WTC11 (cell line): ENCODE results near the gene DUSP5. TPM values are rescaled to one million over a fixed set of nuclear protein-coding genes. Genes with fewer than 3 reads are reported as not detected.
A peak's percentile ranks its signal among the peaks of the same experiment; 100 is the strongest.

Experiments
- ATAC-seq: fragments of 200-7000 bp; cut with Tn5 transposase; 2 replicates; pipeline ENCODE4 v1.10.0; 2021; ENCODE audit warnings: mild to moderate bottlenecking, moderate library complexity
- CTCF ChIA-PET: fragments of 300-600 bp; sonication (Branson Sonifier 250); formaldehyde crosslinking; loops from one replicate; lab custom pipeline; 2021; ENCODE audit warnings: antibody characterized with exemption; lab: Charles Lee
- POLR2A ChIA-PET: fragments of 350-600 bp; sonication (Branson Sonifier 250); formaldehyde crosslinking; loops from one replicate; lab custom pipeline; 2021; ENCODE audit warnings: antibody characterized with exemption; lab: Charles Lee
- DNase-seq: peaks from one replicate; pipeline ENCODE4 v3.0.0; 2021; ENCODE audit warnings: low spot score
- H3K27ac Mint-ChIP-seq: 2 replicates; pipeline ENCODE4 v1.8.0; 2021; ENCODE audit warnings: mixed read lengths
- H3K27me3 Mint-ChIP-seq: 2 replicates; pipeline ENCODE4 v1.8.0; 2021; ENCODE audit warnings: low read depth, mild to moderate bottlenecking, moderate library complexity, mixed read lengths
- H3K36me3 Mint-ChIP-seq: 2 replicates; pipeline ENCODE4 v1.8.0; 2021; ENCODE audit warnings: mixed read lengths
- H3K4me1 Mint-ChIP-seq: 2 replicates; pipeline ENCODE4 v1.8.0; 2022; ENCODE audit warnings: mixed read lengths
- H3K4me3 Mint-ChIP-seq: 2 replicates; pipeline ENCODE4 v1.8.0; 2021; ENCODE audit warnings: mild to moderate bottlenecking, moderate library complexity, mixed read lengths
- H3K9me3 Mint-ChIP-seq: 2 replicates; pipeline ENCODE4 v1.8.0; 2021; ENCODE audit warnings: mixed read lengths
- ARID4B ChIP-seq: sonication (generic); formaldehyde crosslinking; IDR thresholded peaks from 2 replicates; pipeline ENCODE4 v1.8.0; 2023; ENCODE audit warnings: missing genetic modification reagents, mild to moderate bottlenecking, borderline replicate concordance
- ATF2 ChIP-seq: sonication (generic); formaldehyde crosslinking; IDR thresholded peaks from 2 replicates; pipeline ENCODE4 v1.8.1; 2022; ENCODE audit warnings: low read depth, missing genetic modification reagents, borderline replicate concordance
- ATF3 ChIP-seq: sonication (generic); formaldehyde crosslinking; conservative IDR thresholded peaks from 2 replicates; pipeline ENCODE4 v1.8.1; 2022; ENCODE audit warnings: mild to moderate bottlenecking, missing genetic modification reagents
- CBFB ChIP-seq: sonication (generic); formaldehyde crosslinking; IDR thresholded peaks from 2 replicates; pipeline ENCODE4 v1.8.1; 2022; ENCODE audit warnings: mild to moderate bottlenecking, low read depth, missing genetic modification reagents
- CREM ChIP-seq: sonication (generic); formaldehyde crosslinking; IDR thresholded peaks from 2 replicates; pipeline ENCODE4 v1.8.1; 2022; ENCODE audit warnings: mild to moderate bottlenecking, missing genetic modification reagents, moderate library complexity
- EMX1 ChIP-seq: fragments of 250-450 bp; sonication (Bioruptor Pico); IDR thresholded peaks from 2 replicates; pipeline ENCODE4 v1.8.0; 2021; ENCODE audit warnings: mild to moderate bottlenecking
- FOXP4 ChIP-seq: sonication (generic); formaldehyde crosslinking; IDR thresholded peaks from 2 replicates; pipeline ENCODE4 v1.8.0; 2022; ENCODE audit warnings: mild to moderate bottlenecking, missing genetic modification reagents
- GRHL2 ChIP-seq: fragments of 250-450 bp; sonication (Bioruptor Pico); IDR thresholded peaks from 2 replicates; pipeline ENCODE4 v1.8.0; 2022; ENCODE audit warnings: mild to moderate bottlenecking, moderate library complexity; ENCODE audit not compliant: insufficient replicate concordance, severe bottlenecking
- HMGA2 ChIP-seq: fragments of 250-450 bp; sonication (Bioruptor Pico); IDR thresholded peaks from 2 replicates; pipeline ENCODE4 v1.4.0; 2021; ENCODE audit warnings: mild to moderate bottlenecking, moderate library complexity
- JUN ChIP-seq: sonication (generic); formaldehyde crosslinking; IDR thresholded peaks from 2 replicates; pipeline ENCODE4 v1.8.0; 2023; ENCODE audit warnings: mild to moderate bottlenecking, missing genetic modification reagents
- MXD4 ChIP-seq: fragments of 250-450 bp; sonication (Bioruptor Pico); IDR thresholded peaks from 2 replicates; pipeline ENCODE4 v1.8.0; 2021; ENCODE audit warnings: mild to moderate bottlenecking, moderate library complexity, borderline replicate concordance
- NFATC4 ChIP-seq: fragments of 250-450 bp; sonication (Bioruptor Pico); IDR thresholded peaks from 2 replicates; pipeline ENCODE4 v1.9.0; 2021; ENCODE audit warnings: mild to moderate bottlenecking
- NR3C1 ChIP-seq: sonication (generic); formaldehyde crosslinking; conservative IDR thresholded peaks from 2 replicates; pipeline ENCODE4 v1.8.1; 2023; ENCODE audit warnings: low read depth, mild to moderate bottlenecking, missing genetic modification reagents
- PRRX2 ChIP-seq: fragments of 250-450 bp; sonication (Bioruptor Pico); IDR thresholded peaks from 2 replicates; pipeline ENCODE4 v1.8.0; 2021; ENCODE audit warnings: mild to moderate bottlenecking
- SMAD3 ChIP-seq: sonication (generic); formaldehyde crosslinking; IDR thresholded peaks from 2 replicates; pipeline ENCODE4 v1.8.0; 2022; ENCODE audit warnings: missing genetic modification reagents, mild to moderate bottlenecking, borderline replicate concordance
- STAT6 ChIP-seq: sonication (generic); formaldehyde crosslinking; conservative IDR thresholded peaks from 2 replicates; pipeline ENCODE4 v1.8.1; 2023; ENCODE audit warnings: mild to moderate bottlenecking, low read depth, missing genetic modification reagents, moderate library complexity
- TP53 ChIP-seq: sonication (generic); formaldehyde crosslinking; IDR thresholded peaks from 2 replicates; pipeline ENCODE4 v1.8.1; 2023; ENCODE audit warnings: mild to moderate bottlenecking, missing genetic modification reagents
- ZMAT4 ChIP-seq: fragments of 250-450 bp; sonication (Bioruptor Pico); IDR thresholded peaks from 2 replicates; pipeline ENCODE4 v1.9.0; 2021; ENCODE audit warnings: mild to moderate bottlenecking
- ZNF232 ChIP-seq: sonication (generic); formaldehyde crosslinking; IDR thresholded peaks from 2 replicates; pipeline ENCODE4 v1.8.0; 2022; ENCODE audit warnings: mild to moderate bottlenecking, missing genetic modification reagents
- ZNF281 ChIP-seq: sonication (generic); formaldehyde crosslinking; IDR thresholded peaks from 2 replicates; pipeline ENCODE4 v1.8.0; 2023; ENCODE audit warnings: mild to moderate bottlenecking, missing genetic modification reagents
- total RNA-seq: library from RNA; stranded (reverse); gene quantifications from 3 replicates; pipeline ENCODE4 v1.2.3, GENCODE V29; 2021

The DUSP5 gene
- total RNA-seq, 1 experiment from 2014 or later: 55.1 TPM

GRCh38 chr10:110524859-110525232 is 27.1 kb downstream of the DUSP5 start (continued):
- TF ChIP-seq FOXP4: no peak
- no peak for TF ChIP-seq CREM (CRISPR knock-in tag)

- peak overlapping the region; percentile 80; the same call in 1 of the 2 replicates for H3K27ac Mint-ChIP-seq
- ChIA-PET CTCF (no interaction called here), POLR2A (no interaction called here)
- H3K4me3 Mint-ChIP-seq: no peak overlapping the region
- peaks cover 53% of the 10 kb centered on the region for H3K4me1 Mint-ChIP-seq
- H3K36me3 Mint-ChIP-seq: no peaks in the 10 kb centered on the region
- TF ChIP-seq CBFB (CRISPR knock-in tag) (no peak), NR3C1 (CRISPR knock-in tag) (no peak), ARID4B (CRISPR knock-in tag) (no peak), JUN (CRISPR knock-in tag) (no peak), PRRX2 (CRISPR knock-in tag) (no peak), ATF3 (CRISPR knock-in tag) (no peak), SMAD3 (CRISPR knock-in tag) (no peak), ZNF281 (CRISPR knock-in tag) (no peak), MXD4 (CRISPR knock-in tag) (no peak), ZMAT4 (CRISPR knock-in tag) (no peak), TP53 (CRISPR knock-in tag) (no peak), GRHL2 (no peak), HMGA2 (no peak), EMX1 (CRISPR knock-in tag) (no peak), ZNF232 (CRISPR knock-in tag) (no peak), ATF2 (CRISPR knock-in tag) (no peak), NFATC4 (CRISPR knock-in tag) (no peak), STAT6 (CRISPR knock-in tag) (no peak)
- DNase-seq (no peak), ATAC-seq (no peak)
- H3K9me3 Mint-ChIP-seq: no peaks in the 10 kb centered on the region
- no peaks in the 10 kb centered on the region for H3K27me3 Mint-ChIP-seq
Observed at GRCh38 chr10:110525349-110526260, 27.9 kb downstream of the DUSP5 start.
